Measurements from ENCODE around the gene ATP11A.

Gene ATP11A

DNA sequence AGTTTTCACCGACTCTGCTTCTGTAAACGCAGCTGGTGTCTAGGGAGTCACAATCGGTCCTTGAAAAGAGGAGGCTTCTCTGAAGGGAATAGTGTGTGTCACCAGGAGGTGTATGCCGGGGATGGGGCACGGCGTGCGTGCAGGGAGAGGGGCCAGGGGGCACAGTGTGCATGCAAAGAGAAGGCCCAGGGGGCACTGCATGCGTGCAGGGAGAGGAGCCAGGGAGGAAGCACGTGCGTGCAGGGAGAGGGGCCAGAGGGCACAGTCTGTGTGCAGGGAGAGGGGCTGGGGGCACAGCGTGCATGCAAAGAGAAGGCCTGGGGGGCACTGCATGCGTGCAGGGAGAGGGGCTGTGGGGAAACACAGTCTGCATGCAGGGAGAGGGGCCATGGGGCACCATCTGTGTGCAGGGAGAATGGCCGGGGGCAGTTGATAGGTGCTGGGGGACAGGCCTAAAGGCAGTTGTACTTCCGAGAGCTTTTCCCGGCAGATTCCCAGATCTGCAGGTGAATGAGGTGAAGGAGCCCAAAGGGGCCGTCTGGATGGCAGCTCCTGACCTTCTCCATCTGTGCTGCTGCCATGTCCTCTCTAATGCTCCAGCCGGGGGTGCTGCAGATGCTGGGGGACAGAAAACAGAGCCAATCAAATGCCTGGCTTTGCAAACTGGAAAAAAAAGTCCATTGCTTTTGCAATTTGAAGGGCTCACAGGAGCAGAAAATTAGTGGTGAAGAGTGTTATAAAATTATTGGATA is 36.4 kb downstream of the ATP11A start:
- peak; percentile 18 for DNase-seq

DNA sequence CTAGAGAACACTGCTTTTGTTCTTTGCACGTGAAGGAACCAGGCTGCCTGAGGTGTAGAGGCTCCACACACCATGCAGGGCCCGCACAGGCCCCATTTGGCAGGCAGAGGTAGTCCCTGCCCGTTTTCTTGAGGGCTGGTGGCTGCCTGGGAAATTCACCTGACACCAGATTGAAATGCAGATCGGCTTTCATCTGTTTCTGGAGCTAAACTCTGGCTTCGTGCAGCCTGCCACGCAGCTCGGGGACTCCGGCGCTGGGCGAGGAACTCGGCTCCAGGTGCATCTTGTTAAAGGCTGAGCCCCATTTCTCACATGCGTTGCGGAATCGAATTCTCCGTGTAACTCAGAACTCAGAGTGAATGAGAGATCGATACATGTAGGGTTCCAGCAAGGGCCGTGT is 37.7 kb downstream of the ATP11A start:
- DNase-seq, result no peak

DNA sequence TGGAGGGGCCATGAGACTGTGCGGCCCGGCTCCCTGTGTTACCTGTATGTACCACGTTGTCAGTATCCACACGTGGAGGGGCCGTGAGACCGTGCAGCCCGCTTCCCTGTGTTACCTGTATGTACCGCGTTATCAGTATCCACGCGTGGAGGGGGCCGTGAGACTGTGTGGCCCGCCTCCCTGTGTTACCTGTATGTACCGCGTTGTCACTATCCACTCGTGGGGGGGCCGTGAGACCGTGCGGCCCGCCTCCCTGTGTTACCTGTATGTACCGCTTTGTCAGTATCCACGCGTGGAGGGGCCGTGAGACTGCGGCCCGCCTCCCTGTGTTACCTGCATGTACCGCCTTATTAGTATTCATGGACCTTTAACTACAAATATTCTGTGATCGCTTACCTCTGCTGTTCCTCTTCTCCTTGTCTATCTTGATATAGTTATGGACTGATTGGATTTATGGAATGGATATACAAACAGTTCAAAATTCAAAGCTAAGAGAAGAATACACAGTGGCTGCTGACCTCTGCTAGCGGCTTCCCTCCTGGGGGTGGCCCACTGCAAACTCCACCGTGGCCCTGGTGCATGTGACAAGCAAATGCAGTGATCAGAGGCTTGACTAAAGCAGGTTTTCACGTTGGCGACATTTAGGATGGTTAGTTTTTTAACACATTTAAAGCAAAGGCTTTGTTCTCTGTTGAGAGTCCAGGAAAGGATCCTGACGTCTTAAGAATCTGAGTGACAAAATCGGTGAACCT is 38.7 kb downstream of the ATP11A start:
- DNase-seq, result no peak

DNA sequence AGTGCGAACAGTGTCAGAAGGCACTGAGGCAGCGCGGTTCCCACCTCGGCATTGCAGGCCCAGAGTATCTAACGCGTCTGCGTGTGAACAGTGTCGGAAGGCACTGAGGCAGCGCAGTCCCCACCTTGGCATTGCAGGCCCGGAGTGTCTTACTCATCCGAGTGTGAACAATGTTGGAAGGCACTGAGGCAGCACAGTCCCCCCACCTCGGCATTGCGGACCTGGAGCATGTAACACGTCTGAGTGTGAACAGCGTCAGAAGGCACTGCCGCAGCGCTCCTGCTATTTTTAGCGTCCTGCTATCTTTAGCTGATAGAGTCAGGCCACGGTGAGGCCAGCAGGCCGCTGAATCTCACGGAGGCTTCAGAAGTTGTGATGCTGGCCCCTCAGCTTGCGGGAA is 39.6 kb downstream of the ATP11A start:
- no peak for DNase-seq

DNA sequence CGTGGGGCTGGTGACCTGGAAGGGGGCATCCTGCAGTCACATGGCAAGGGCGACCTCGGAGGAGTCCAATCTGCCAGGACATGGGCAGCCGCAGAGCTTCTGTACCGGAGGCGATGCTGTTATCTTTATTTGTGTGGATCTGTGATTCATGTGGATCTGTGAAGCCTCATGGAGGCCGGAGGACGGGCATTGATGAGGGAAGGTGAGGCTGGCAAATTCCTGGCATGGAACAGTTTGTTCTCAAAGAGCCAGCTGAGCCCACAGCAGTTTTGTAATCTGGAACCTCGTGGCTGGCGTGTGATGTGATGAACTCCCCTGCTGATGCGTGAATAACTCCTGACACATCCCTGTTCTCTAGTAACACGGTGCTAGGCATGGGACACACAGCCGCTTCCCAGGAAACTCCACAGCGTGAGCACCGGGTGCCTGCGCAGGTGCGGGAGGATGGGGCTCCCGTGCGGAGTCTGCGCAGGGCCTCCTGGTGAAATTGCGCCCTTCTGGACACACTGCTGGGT is 40.4 kb downstream of the ATP11A start:
- no peak for DNase-seq

DNA sequence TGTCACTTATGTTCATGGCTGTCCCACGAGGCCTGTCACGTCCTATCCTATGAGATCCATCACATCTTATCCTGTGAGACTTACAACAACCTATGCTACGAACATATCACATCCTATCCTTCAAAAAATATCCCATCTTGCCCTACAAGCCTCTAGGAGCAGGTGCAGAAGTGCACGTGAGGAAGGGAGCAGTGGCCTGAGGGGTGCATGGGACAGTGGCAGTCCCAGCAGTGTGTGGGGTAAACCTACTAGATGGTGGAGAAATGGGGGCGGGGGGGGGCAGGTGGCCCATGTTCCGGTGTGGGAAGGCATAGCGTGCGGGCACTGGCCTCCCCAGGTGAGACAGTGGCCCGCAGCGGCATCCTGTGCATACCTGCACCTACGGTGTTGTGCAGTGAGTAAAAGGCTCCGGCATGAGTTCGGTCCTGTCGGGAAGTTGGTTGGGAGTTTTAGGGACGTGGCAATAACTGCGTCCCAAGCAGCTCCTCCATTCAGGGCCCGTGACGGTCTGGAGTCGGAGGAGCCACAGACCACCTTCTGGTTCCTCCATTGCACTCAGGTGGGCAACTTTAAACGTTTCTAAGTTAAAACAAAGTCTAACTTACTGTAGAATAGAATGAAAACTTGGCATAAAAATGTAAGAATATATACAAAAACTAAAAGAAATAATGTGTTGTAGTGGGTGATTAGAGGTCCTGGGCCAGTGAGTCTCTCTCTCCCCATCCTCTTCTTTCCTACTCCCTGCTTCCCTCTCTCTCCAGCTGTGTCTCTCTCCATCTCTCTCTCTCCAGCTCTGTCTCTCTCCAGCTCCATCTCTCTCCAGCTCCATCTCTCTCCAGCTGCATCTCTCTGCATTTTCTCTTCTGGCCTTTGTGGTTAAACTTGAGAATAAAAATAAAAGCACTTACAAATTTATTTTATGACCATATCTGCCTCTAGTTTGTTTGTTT is 42.1 kb downstream of the ATP11A start:
- DNase-seq, result no peak

GRCh38 chr13:112732679-112733078 is 42.8 kb downstream of the ATP11A start:
- no peak for DNase-seq

- no peak for DNase-seq
Measured at GRCh38 chr13:112733112-112733511, 43.3 kb downstream of the ATP11A start.

DNA sequence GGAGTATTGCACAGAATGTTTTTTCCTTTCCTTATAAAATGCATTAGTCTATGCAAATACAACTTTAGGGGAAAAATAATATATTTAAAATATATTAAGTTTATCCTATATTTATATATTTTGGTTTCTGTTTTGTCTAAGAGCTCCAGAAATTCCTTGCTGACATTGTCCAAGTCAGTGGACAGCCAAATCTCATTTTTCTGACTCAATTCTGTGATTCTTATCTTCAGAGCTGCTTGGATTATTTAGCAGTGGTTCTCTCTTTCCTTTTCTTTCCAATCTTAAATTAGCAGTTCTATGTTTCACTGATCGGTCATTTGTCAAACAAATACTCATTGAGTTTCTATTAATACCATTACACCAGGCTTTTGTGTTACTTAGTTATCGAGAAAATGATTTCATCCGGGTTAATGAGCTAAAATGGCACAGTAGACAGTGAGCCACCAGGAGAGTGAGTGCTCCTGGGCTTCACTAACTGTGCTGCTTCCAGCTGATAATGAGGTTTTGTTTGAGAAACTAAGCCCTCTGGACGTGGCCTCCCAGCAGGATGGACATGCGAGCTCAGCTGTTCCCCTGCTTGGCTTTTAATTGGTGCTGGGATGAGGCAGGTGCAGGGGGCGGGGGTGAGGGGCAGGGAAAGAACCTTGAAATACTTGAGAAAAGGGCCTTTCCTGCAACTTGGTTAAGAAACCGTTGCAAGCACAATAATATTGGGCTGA is 44.0 kb downstream of the ATP11A start:
- DNase-seq, result no peak

GRCh38 chr13:112734696-112735547 is 45.1 kb downstream of the ATP11A start:
- no peak for DNase-seq

GRCh38 chr13:112735791-112736190 is 46.0 kb downstream of the ATP11A start:
- no peak for DNase-seq

- DNase-seq, result no peak
Measured at GRCh38 chr13:112737294-112737693, 47.5 kb downstream of the ATP11A start.

- no peak for DNase-seq
Measured at GRCh38 chr13:112738606-112739005, 48.8 kb downstream of the ATP11A start.

- peak; percentile 78 for DNase-seq
Measured at GRCh38 chr13:112740502-112741131, 50.8 kb downstream of the ATP11A start.

GRCh38 chr13:112741185-112741755 is 51.4 kb downstream of the ATP11A start:
- no peak for DNase-seq

DNA sequence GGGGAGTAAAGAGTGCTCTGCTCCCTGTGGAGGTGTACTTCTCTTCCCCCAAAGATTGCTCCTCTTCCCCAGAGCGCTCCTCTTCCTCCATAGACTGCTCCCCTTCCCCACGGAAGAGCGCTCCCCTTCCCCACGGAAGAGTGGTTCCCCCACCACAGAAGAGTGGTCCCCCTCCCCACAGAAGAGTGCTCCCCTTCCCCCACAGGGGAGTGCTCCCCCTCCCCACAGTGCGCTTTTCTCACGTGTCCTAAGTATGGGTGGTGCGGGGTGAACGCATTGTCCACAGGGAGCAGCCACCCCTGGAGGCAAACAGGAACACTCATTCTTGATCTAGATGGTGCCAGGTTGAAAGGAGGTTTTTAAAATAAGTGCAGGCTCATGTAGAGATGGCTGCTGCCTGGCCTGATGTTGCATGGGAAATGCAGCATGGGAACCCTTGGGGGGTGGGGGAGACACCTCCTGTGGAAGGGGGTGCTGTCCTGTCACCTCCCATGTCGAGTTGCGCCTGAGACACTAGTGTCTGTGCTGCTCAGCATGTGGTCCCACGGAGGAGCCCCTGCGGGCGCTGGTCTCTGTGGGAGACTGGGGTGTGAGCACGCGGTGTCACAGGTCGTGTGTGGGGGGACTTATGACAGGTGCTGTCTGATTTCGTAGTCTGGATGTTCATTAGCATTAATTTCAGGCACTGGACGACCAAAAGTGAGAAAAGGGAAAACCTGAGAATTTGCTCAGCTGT is 52.2 kb downstream of the ATP11A start:
- no peak for DNase-seq

GRCh38 chr13:112742583-112742982 is 52.7 kb downstream of the ATP11A start:
- DNase-seq, result no peak

DNA sequence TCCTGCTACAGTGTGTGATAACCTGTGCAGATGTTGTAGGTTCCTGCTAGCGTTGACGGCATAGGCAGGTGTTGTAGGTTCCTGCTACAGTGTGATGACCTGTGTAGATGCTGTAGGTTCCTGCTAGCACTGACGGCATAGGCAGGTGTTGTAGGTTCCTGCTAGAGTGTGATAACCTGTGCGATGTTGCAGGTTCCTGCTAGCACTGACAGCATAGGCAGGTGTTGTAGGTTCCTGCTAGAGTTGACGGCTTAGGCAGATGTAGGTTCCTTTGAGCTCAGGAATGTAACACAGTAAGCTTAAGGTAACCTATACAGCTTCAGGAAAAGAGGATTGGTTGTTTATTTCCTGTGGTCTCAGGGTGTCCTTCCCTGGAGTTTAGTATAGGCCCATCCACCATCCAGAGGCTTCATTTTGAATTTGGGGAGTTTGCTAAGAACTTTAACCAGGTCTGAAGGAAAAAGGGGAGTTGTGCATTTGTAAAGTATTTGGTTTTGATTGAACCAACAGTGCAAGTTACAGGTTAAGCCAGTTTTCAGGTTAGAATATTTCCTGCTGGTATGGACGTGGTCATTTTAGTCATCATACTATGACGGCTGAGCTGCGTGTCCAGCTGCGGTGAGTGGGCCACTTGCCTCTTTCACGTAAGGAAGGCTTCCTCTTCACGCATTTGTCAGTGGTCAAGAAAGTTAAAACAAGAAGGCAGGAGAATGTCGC is 53.8 kb downstream of the ATP11A start:
- DNase-seq, result no peak

Data from femur (tissue), 1 donor.